Heart left ventricle (tissue), 13 donors: ENCODE measurements around the gene NECAB2.

Experiments used
- CTCF ChIP-seq, 12 donors: fragments of 200-600 bp; sonication (generic) in 4 of 12; IDR thresholded peaks; one replicate each; pipeline versions ENCODE4 v1.5.0 to v1.8.0; 2018 to 2022; ENCODE audit warnings: antibody characterized with exemption in 12 of 12, mild to moderate bottlenecking in 5 of 12
- POLR2A ChIP-seq, 2 donors: fragments of 450-650 bp; IDR thresholded peaks; one replicate each; pipeline ENCODE4 v1.6.1; 2017; ENCODE audit warnings: antibody characterized with exemption in 2 of 2, mild to moderate bottlenecking in 2 of 2, moderate library complexity in 2 of 2
- donor health status: ischemic (EF 13 %, LVEDD 7.1; RV severe dilation, severe dysfunction).
- donor health status: DM: no; HTN: yes; CAD: no.
- donor health status: DM: no; HTN: no; CAD: no.
- donor health status: ischemic (EF 25% LVEDD 6.9; RV normal size, moderate dysfunction).
- donor health status: ischemic (EF 25% LVEDD 5.7; RV mildly dilated, moderate dysfunction).
- donor health status: ischemic (EF 35%, LVEDD 5.7; RV mildly dilated, moderate dysfunction).
- donor health status: nonischemic (EF 11% LVEDD 7.7; RV severe dilation, severe dysfunction).
- donor health status: DM: yes; HTN: yes; CAD: no.
- donor health status: PGD.
- donor health status: ischemic (EF 29% LVEDD 5.4; RV normal size, mild dysfunction).
- donor health status: nonischemic (EF 23%, LVEDD 6.1; RV moderate dilation, normal function).

DNA sequence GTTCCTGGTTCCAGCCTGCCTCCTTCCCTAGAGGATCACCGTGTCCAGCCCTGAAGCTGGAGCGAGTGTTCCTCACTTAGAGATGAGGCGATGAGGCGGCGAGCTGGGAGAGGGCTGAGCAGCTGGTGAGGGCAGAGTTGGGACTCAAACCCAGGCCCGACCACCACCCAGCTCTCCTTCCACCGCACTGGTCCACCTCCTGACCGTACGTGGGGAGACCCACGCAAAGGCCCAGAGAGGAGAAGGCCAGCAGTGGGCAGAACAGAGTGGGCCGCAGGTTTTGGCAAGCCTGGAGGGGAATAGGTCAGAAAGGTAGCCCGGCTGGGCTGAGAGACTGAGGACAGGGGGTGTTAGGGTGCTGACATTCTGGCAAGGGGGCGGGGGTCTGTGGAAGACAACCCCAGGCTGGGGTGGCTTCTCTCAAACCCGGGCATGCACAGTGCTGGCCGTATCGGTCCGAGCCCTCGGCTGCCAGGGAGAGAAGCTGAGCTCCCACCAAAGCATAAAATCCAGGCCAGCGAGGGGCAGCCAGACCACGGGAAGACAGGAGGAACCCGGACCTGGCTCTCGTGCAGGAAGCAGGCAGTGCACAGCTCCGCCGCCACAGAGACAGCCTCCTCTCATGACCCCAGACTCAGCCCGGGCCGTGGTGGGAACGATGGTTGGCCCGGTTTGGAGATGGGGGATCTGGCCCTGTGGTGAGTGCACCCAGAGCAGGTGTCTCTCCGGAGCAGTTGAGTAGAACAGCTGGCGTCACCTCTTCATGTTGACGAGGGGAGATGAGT is 44.3 kb upstream of the NECAB2 start:
- TF ChIP-seq CTCF (IDR thresholded peaks at IDR 0.05) (no peak), POLR2A (IDR thresholded peaks at IDR 0.05) (no peak)
